Vagina (tissue), 2 donors: ENCODE measurements around the gene SH3GL3. TPM values are rescaled to one million over a fixed set of nuclear protein-coding genes. Genes with fewer than 3 reads are reported as not detected.

ENCODE experiments used
- DNase-seq, 2 donors: peaks; one replicate each; pipeline ENCODE4 v3.0.0-alpha.2; 2017; ENCODE audit errors: extremely low spot score in 2 of 2
- H3K27ac ChIP-seq: fragments of 200-600 bp; sonication (generic); one replicate; pipeline ENCODE4 v1.5.1; 2019
- H3K27me3 ChIP-seq: fragments of 200-600 bp; sonication (generic); one replicate; pipeline ENCODE4 v1.5.1; 2019
- H3K36me3 ChIP-seq, 2 donors: fragments of 200-600 bp; sonication (generic); one replicate each; pipeline ENCODE4 v1.5.1; 2017 to 2019
- H3K4me1 ChIP-seq: fragments of 200-600 bp; sonication (generic); one replicate; pipeline ENCODE4 v1.5.1; 2019
- H3K4me3 ChIP-seq, 2 donors: fragments of 200-600 bp; sonication (generic); 1 replicate in 1 of 2; 2 replicates in 1 of 2; pipeline ENCODE4 v1.5.1; 2016 to 2019
- H3K9me3 ChIP-seq: fragments of 200-600 bp; sonication (generic); one replicate; pipeline ENCODE4 v1.5.1; 2019
- POLR2A ChIP-seq, 2 donors: fragments of 450-650 bp; IDR thresholded peaks; one replicate each; pipeline ENCODE4 v1.6.1; 2017; ENCODE audit warnings: antibody characterized with exemption in 2 of 2, mild to moderate bottlenecking in 2 of 2, moderate library complexity in 2 of 2
- POLR2AphosphoS5 ChIP-seq, 2 donors: sonication (generic); formaldehyde crosslinking; IDR thresholded peaks; one replicate each; pipeline ENCODE4 v1.9.0; 2017; ENCODE audit warnings: antibody characterized with exemption in 2 of 2, mild to moderate bottlenecking in 2 of 2, low read depth in 1 of 2; ENCODE audit not compliant: insufficient read depth in 1 of 2
- intact Hi-C: fragments of 100-400 bp; cut with DNase I; formaldehyde crosslinking; loops from one replicate; pipeline ENCODE4 v1.15.1; 2023
- total RNA-seq: library from RNA; depleted of rRNA; stranded (reverse); fragments of >200 nt; gene quantifications from one replicate; pipeline ENCODE4 v1.2.3, GENCODE V29; 2016
- TF ChIP-seq, protein P1 (sequence below), 3 experiments: fragments of 450-650 bp in 2 of 3; fragments of 200-600 bp in 1 of 3; sonication (generic) in 1 of 3; IDR thresholded peaks; one replicate each; pipeline ENCODE4 v1.5.1; 2017 to 2019; ENCODE audit warnings: antibody characterized with exemption in 3 of 3, mild to moderate bottlenecking in 2 of 3, moderate library complexity in 2 of 3

SH3GL3 gene
- total RNA-seq, 1 donor from 2014 or later = 3.9 TPM

DNA sequence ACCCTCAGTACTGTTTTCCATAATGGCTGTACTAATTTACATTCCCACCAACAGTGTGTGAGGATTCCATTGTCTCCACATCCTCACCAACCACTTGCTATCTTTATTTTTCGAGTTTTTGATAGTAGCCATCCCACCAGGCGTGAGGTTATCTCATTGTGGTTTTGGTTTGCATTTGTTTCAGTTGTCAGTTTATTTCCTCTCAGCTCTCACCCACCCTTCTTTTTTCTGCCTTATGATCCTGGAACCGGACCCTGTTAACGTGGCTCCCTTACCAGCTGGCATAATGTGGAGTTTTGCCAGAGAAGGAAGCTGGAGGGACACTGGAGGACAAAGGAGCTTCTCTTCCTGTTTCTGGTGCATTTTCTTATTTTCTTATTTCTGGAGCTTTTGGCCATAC, 25.1 kb upstream of the SH3GL3 start:
- TF ChIP-seq, protein P1, sequence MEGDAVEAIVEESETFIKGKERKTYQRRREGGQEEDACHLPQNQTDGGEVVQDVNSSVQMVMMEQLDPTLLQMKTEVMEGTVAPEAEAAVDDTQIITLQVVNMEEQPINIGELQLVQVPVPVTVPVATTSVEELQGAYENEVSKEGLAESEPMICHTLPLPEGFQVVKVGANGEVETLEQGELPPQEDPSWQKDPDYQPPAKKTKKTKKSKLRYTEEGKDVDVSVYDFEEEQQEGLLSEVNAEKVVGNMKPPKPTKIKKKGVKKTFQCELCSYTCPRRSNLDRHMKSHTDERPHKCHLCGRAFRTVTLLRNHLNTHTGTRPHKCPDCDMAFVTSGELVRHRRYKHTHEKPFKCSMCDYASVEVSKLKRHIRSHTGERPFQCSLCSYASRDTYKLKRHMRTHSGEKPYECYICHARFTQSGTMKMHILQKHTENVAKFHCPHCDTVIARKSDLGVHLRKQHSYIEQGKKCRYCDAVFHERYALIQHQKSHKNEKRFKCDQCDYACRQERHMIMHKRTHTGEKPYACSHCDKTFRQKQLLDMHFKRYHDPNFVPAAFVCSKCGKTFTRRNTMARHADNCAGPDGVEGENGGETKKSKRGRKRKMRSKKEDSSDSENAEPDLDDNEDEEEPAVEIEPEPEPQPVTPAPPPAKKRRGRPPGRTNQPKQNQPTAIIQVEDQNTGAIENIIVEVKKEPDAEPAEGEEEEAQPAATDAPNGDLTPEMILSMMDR (IDR thresholded peaks at IDR 0.05) = no peak
- TF ChIP-seq POLR2AphosphoS5 (IDR thresholded peaks at IDR 0.05; ENCODE audit: insufficient read depth in 1 of 2, low read depth in 1 of 2) = no peak
- TF ChIP-seq POLR2A (IDR thresholded peaks at IDR 0.05) = no peak
- Histone ChIP-seq H3K36me3 (no peaks in the 10 kb centered on the region), H3K27me3 (no peaks in the 10 kb centered on the region), H3K4me3 (no peak overlapping the region), H3K4me1 (no peaks in the 10 kb centered on the region), H3K27ac (no peak overlapping the region), H3K9me3 (no peaks in the 10 kb centered on the region)
- intact Hi-C loops = no loop called here
- DNase-seq = no peak

GRCh38 chr15:83422541-83422940, 24.6 kb upstream of the SH3GL3 start:
- intact Hi-C loops = no loop called here
- Histone ChIP-seq H3K4me1 (no peaks in the 10 kb centered on the region), H3K36me3 (no peaks in the 10 kb centered on the region), H3K9me3 (no peaks in the 10 kb centered on the region), H3K4me3 (no peak overlapping the region), H3K27ac (no peak overlapping the region), H3K27me3 (no peaks in the 10 kb centered on the region)
- no peak for DNase-seq
- TF ChIP-seq POLR2A (IDR thresholded peaks at IDR 0.05) = no peak
- TF ChIP-seq, protein P1 (IDR thresholded peaks at IDR 0.05) = no peak
- TF ChIP-seq POLR2AphosphoS5 (IDR thresholded peaks at IDR 0.05; ENCODE audit: insufficient read depth in 1 of 2, low read depth in 1 of 2) = no peak

DNA sequence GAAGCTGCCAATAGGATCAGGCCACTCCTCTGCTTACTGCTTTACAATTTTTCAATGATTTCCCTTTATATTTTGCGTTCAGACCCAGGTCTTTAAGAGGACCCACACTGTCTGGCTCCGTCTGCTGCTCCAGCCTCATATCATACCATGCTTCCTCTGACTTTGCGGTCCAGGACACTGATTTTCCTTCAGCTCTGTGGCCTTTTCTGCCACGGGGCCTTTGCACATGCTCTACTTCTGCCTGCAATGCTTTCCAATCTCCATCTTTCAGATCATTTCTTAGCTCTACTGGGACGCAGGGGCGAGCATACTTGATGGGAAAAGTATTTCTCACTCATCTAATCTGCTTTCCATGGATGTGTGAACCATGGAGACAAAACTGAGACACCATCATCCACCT, 23.0 kb upstream of the SH3GL3 start:
- Histone ChIP-seq H3K4me3 (no peak overlapping the region), H3K27me3 (no peaks in the 10 kb centered on the region), H3K4me1 (no peaks in the 10 kb centered on the region), H3K36me3 (no peaks in the 10 kb centered on the region), H3K9me3 (no peaks in the 10 kb centered on the region), H3K27ac (no peak overlapping the region)
- TF ChIP-seq POLR2A (IDR thresholded peaks at IDR 0.05) (no peak), POLR2AphosphoS5 (IDR thresholded peaks at IDR 0.05; ENCODE audit: insufficient read depth in 1 of 2, low read depth in 1 of 2) (no peak)
- TF ChIP-seq, protein P1 (IDR thresholded peaks at IDR 0.05) = no peak
- no peak for DNase-seq
- intact Hi-C loops = no loop called here

DNA sequence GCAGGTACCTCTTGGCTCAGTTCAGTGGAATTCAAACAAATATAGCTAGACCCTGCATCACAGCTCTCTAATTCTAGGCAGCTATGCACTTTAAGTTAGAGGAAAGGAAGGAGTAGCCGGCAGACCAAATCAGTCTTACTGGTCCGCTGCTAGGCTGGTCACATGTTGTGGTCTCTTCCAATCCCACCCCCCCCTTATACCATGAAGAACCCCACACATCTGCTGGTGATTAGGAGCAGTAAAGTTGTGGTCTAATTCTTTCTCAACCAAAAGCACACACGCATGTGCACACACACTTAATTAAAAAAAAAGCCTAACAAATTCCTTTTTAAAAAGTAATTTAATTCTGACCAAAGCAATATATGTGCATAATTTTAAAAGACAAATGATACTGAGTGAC, 16.7 kb upstream of the SH3GL3 start:
- Histone ChIP-seq H3K27ac (no peak overlapping the region), H3K27me3 (no peaks in the 10 kb centered on the region), H3K9me3 (no peaks in the 10 kb centered on the region), H3K36me3 (no peaks in the 10 kb centered on the region), H3K4me3 (no peak overlapping the region), H3K4me1 (no peaks in the 10 kb centered on the region)
- TF ChIP-seq POLR2A (IDR thresholded peaks at IDR 0.05) (no peak), POLR2AphosphoS5 (IDR thresholded peaks at IDR 0.05; ENCODE audit: insufficient read depth in 1 of 2, low read depth in 1 of 2) (no peak)
- TF ChIP-seq, protein P1 (IDR thresholded peaks at IDR 0.05) = no peak
- no peak for DNase-seq
- intact Hi-C loops = no loop called here

DNA sequence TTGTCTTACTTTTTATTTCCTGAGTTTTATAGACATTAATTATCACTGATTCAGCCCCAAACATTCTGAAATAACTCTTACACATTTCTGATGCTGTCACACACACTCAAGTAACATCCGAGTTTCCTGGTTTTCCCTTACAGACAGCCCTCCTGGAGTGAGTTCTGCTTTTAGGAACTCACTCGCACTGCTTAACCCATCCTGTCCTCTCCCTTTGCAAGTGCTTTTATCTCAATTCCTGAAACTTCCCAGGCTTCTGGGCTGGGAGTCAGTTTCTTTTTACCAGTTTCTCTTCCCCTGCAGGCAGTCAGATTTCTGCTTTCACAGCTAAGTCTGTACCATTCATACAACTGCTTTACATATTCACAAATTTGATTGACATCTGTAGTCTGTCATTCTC, 15.6 kb upstream of the SH3GL3 start:
- Histone ChIP-seq H3K4me1 (no peaks in the 10 kb centered on the region), H3K9me3 (no peaks in the 10 kb centered on the region), H3K36me3 (no peaks in the 10 kb centered on the region), H3K27ac (no peak overlapping the region), H3K4me3 (no peak overlapping the region), H3K27me3 (no peaks in the 10 kb centered on the region)
- intact Hi-C loops = no loop called here
- no peak for DNase-seq
- TF ChIP-seq, protein P1 (IDR thresholded peaks at IDR 0.05) = no peak
- TF ChIP-seq POLR2AphosphoS5 (IDR thresholded peaks at IDR 0.05; ENCODE audit: insufficient read depth in 1 of 2, low read depth in 1 of 2) (no peak), POLR2A (IDR thresholded peaks at IDR 0.05) (no peak)
